GM18505 (cell line): ENCODE measurements around the gene BBS2.

ENCODE experiments used
- ATAC-seq: cut with Tn5 transposase; IDR thresholded peaks from one replicate; pipeline ENCODE4 v1.9.1; 2021; ENCODE audit not compliant: unreplicated experiment
- POLR2A ChIP-seq: IDR thresholded peaks from 4 replicates; pipeline ENCODE4 v1.6.1; 2011; ENCODE audit warnings: borderline replicate concordance; ENCODE audit not compliant: insufficient read depth, insufficient read length; ENCODE audit errors: extremely low read depth

BBS2 gene

GRCh38 chr16:56519459-56520250 lies at the start of gene BBS2:
Gene BBS2 (minus strand): TSS chr16:56520024. CDS start chr16:56519862, 162 bp downstream.
- TF ChIP-seq POLR2A: peak; percentile 94
- ATAC-seq: peak; percentile 91

DNA sequence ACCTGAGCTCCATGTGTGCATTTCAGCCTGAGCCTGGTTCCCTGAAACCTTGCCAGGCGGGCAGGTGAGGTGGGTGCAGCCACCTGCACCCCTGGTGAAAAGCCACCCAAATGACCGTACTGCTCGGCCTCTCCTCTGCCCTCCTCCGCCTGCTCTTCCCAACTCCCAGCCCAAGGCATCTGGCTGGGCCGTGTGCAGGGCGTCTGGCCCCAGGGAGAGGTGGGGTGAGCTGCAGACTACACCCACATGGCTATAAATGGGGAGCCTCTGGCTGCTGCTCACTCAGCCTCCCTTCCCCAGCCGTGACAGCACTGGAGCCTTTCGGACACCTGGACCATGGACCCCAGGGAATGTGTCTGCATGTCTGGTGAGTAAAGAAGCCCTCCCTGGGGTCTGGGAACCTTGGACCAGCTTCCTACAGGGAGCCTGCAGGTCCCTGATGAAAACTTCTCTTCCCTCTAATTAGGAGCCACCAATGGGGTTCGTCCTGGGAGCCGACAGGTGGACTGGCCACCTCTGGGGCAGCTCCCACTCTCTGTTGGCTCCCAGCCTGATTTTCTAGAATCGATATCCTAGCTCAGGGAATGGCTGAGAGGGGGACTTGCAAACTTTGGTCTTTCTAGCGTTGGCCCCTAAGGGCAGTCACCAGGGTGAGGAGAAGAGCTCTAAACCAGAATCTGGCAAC lies 45.1 kb upstream of the BBS2 start, which contains the start of gene MT4:
Gene MT4 (plus strand): TSS at position 281 of the 685 bp plus-strand sequence. CDS start 56 bp downstream, at position 337.
- ATAC-seq: no peak
- no peak for TF ChIP-seq POLR2A

GRCh38 chr16:56561126-56561525 lies 41.3 kb upstream of the BBS2 start:
- no peak for ATAC-seq
- TF ChIP-seq POLR2A: no peak

DNA sequence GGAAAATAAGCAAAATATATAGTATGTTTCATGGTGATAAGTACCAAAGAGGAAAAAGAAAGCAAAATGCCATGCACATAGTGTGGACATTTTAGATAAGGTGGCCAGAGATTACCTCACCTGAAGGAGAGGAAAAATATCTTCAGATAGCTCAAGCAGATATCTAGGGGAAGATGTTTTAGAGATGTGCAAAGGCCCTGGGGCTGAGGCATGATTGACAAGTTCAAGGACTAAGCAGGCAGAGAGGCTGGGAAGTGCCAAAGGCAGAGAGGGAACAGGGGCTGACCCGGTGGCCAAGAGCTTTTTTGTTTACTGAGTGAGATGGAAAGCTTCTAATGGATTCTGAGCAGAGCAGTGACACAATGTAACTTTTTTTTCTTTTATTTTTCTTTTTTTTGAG lies 40.6 kb upstream of the BBS2 start:
- no peak for ATAC-seq
- no peak for TF ChIP-seq POLR2A

- ATAC-seq: no peak
- TF ChIP-seq POLR2A: no peak
These were observed 39.3 kb upstream of the BBS2 start for GRCh38 chr16:56559109-56559508.

GRCh38 chr16:56558024-56558747 lies 38.4 kb upstream of the BBS2 start:
- TF ChIP-seq POLR2A: no peak
- no peak for ATAC-seq

DNA sequence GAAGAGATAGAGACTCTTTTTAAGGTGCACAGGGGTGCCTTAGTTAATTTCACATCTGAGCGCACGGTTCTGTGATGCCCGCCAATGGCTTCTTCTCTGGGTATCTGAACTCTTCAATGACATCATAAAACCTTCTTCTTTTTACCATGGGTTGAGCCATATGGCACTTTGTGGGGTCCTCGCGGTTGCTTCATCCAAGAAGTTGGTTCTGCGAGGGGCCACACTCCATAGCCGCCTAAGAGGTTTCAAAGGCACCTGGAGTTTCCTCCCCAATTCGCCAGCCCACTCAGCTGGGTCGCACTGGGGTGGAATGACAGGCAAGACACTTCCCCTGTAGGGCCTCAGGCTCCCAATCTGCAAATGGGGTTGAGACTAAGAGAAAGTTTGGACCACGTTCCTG lies 34.6 kb upstream of the BBS2 start:
- no peak for ATAC-seq
- TF ChIP-seq POLR2A: no peak

- ATAC-seq: no peak
These were observed 32.2 kb upstream of the BBS2 start for GRCh38 chr16:56551796-56552738.

GRCh38 chr16:56549744-56550385 lies 30.0 kb upstream of the BBS2 start:
- no peak for ATAC-seq
- no peak for TF ChIP-seq POLR2A

More at GRCh38 chr16:56551796-56552738, 32.2 kb upstream of the BBS2 start:
- no peak for TF ChIP-seq POLR2A

GRCh38 chr16:56549161-56549560 lies 29.3 kb upstream of the BBS2 start:
- ATAC-seq: no peak
- TF ChIP-seq POLR2A: no peak

DNA sequence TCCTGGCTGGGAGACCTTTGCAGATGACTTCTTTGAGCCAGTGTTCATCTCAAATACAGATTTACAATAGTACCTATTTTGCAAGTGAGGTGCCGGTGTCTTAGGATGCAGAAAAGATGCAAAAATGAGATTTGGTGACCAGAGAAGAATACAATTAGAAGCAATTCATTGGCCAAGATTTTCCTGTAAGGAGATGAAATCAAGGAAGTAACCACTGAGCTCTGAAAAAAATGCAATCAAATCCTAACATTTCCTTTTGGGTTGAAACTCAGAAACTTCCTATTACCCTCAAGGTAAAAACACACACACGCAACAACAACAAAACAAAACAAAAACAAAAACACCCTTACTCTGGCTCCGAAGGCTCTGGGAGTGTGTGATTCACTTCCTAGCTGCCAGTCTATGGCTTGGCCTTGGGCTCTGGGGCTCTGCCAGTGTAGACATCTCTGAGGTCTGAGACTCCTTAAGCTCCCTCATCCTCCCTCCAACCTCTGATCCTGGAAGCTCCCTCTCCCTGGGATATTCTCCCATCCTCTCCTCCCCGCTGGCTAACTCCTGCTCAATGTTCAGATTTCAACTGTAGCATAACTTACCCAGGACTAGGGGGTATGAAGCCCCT lies 28.2 kb upstream of the BBS2 start:
- no peak for ATAC-seq
- TF ChIP-seq POLR2A: no peak
